ENCODE results near the gene JPT2. TPM values are rescaled to one million over a fixed set of nuclear protein-coding genes. Genes with fewer than 3 reads are reported as not detected.

The JPT2 gene
- total RNA-seq, 4 donors from 2014 or later, result 12.0 to 31.5 (median 25.1) TPM

GRCh38 chr16:1676661-1677060, 1.4 kb upstream of the JPT2 start:
- no peak for DNase-seq
- Histone ChIP-seq H3K9me3 (no peaks in the 10 kb centered on the region), H3K27me3 (no peaks in the 10 kb centered on the region), H3K36me3 (peaks cover 0 to 33% (median 6%) of the 10 kb centered on the region in 4 donors), H3K4me3 (no peak overlapping the region), H3K27ac (no peak overlapping the region), H3K4me1 (peaks cover 3 to 17% (median 12%) of the 10 kb centered on the region in 4 donors)
- intact Hi-C loops (cut with DNase I; ENCODE audit: low total_unique reads) (no loop called here), in situ Hi-C loops (cut with MboI; ENCODE audit: low pct_ligation_motif_present in 1 of 4, low pct_unique_long_range_greater_than_20kb in 1 of 4, low sequenced_read_pairs in 3 of 4) (no loop called here)
- 91 to 100% methylated on average over 4 to 12 of the region's 12 CpGs for WGBS, 2 donors (ENCODE audit: low coverage in 1 of 2)
- no peak for TF ChIP-seq CTCF (IDR thresholded peaks at IDR 0.05)
- TF ChIP-seq EP300 (IDR thresholded peaks at IDR 0.05; ENCODE audit: low read depth), result no peak
- no peak for TF ChIP-seq POLR2A (IDR thresholded peaks at IDR 0.05)
- TF ChIP-seq POLR2AphosphoS5 (IDR thresholded peaks at IDR 0.05), result no peak

- H3K4me3 ChIP-seq, result peak overlapping the region in 2 of 4 donors; percentile 67 to 91
- no peaks in the 10 kb centered on the region for H3K9me3 ChIP-seq
- no peak for DNase-seq
- peaks cover 0 to 29% (median 4%) of the 10 kb centered on the region in 4 donors for H3K36me3 ChIP-seq
- peak overlapping the region; percentile 73 to 89 (median 88) for H3K27ac ChIP-seq
- in situ Hi-C loops (cut with MboI; ENCODE audit: low pct_ligation_motif_present in 1 of 4, low pct_unique_long_range_greater_than_20kb in 1 of 4, low sequenced_read_pairs in 3 of 4) (no loop called here), intact Hi-C loops (cut with DNase I; ENCODE audit: low total_unique reads) (no loop called here)
- no peak for TF ChIP-seq POLR2A (IDR thresholded peaks at IDR 0.05)
- TF ChIP-seq EP300 (IDR thresholded peaks at IDR 0.05; ENCODE audit: low read depth), result no peak
- no peak for TF ChIP-seq CTCF (IDR thresholded peaks at IDR 0.05)
- no peak for TF ChIP-seq POLR2AphosphoS5 (IDR thresholded peaks at IDR 0.05)
- H3K4me1 ChIP-seq, result peaks cover 3 to 17% (median 12%) of the 10 kb centered on the region in 4 donors
- H3K27me3 ChIP-seq, result no peaks in the 10 kb centered on the region
- 77 to 91% methylated on average over 4 to 18 of the region's 18 CpGs for WGBS, 2 donors (ENCODE audit: low coverage in 1 of 2)
Measured at GRCh38 chr16:1677339-1677738, 740 bp upstream of the JPT2 start.

GRCh38 chr16:1678500-1679098, 520 bp downstream of the JPT2 start:
- Histone ChIP-seq H3K4me1 (peaks cover 3 to 17% (median 12%) of the 10 kb centered on the region in 4 donors), H3K4me3 (peak overlapping the region; percentile 67 to 91 (median 86)), H3K27ac (peak overlapping the region; percentile 73 to 89 (median 88)), H3K27me3 (no peaks in the 10 kb centered on the region), H3K36me3 (peaks cover 0 to 22% (median 4%) of the 10 kb centered on the region in 4 donors), H3K9me3 (no peaks in the 10 kb centered on the region)
- 0% methylated on average over 43 of the region's 45 CpGs; no CpG with 5 or more reads in 1 of the 2 donors for WGBS, 2 donors (ENCODE audit: low coverage in 1 of 2)
- TF ChIP-seq CTCF (IDR thresholded peaks at IDR 0.05) (no peak), POLR2A (IDR thresholded peaks at IDR 0.05) (peak; percentile 23)
- in situ Hi-C loops (cut with MboI; ENCODE audit: low pct_ligation_motif_present in 1 of 4, low pct_unique_long_range_greater_than_20kb in 1 of 4, low sequenced_read_pairs in 3 of 4), result no loop called here
- peak; percentile 51 for DNase-seq
- intact Hi-C loops (cut with DNase I; ENCODE audit: low total_unique reads), result no loop called here

GRCh38 chr16:1680361-1680760, 2.3 kb downstream of the JPT2 start:
- intact Hi-C loops (cut with DNase I; ENCODE audit: low total_unique reads) (no loop called here), in situ Hi-C loops (cut with MboI; ENCODE audit: low pct_ligation_motif_present in 1 of 4, low pct_unique_long_range_greater_than_20kb in 1 of 4, low sequenced_read_pairs in 3 of 4) (no loop called here)
- Histone ChIP-seq H3K27me3 (no peaks in the 10 kb centered on the region), H3K4me1 (peaks cover 3 to 17% (median 12%) of the 10 kb centered on the region in 4 donors), H3K27ac (no peak overlapping the region), H3K9me3 (no peaks in the 10 kb centered on the region), H3K36me3 (peaks cover 0 to 6% (median 3%) of the 10 kb centered on the region in 4 donors), H3K4me3 (no peak overlapping the region)
- TF ChIP-seq POLR2AphosphoS5 (IDR thresholded peaks at IDR 0.05), result no peak
- no peak for TF ChIP-seq CTCF (IDR thresholded peaks at IDR 0.05)
- TF ChIP-seq POLR2A (IDR thresholded peaks at IDR 0.05), result no peak
- no peak for TF ChIP-seq EP300 (IDR thresholded peaks at IDR 0.05; ENCODE audit: low read depth)
- DNase-seq, result no peak
- WGBS, 2 donors (ENCODE audit: low coverage in 1 of 2), result 95 to 97% methylated on average over 10 to 14 of the region's 14 CpGs
